Raji (cell line): ENCODE measurements around the gene HIVEP3.

Experiments
- POLR2A ChIP-seq: IDR thresholded peaks from 2 replicates; pipeline ENCODE4 v1.6.1; 2011; ENCODE audit warnings: low read depth, low read length, control low read depth; ENCODE audit not compliant: insufficient read depth

The HIVEP3 gene

DNA sequence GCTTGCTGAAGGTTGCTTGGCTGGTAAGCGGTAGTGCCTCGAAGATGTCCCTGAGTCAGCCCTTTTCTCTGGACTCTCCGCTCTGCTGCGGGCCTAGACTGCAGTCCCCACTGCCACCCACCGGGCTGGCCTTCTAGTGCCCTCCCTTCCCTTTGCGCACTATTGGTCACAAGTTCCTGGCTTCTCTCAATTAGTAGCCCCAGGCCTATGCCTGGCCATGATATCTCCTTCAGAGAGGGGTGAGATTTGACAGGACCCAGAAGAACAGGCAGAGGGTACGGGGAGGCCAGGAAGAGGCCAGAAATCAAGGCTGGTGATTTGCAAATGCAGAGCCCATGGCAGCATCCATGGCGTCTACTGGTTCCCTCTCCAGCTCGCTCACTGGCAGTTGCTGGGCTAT is 207.7 kb downstream of the HIVEP3 start:
- TF ChIP-seq POLR2A: no peak

DNA sequence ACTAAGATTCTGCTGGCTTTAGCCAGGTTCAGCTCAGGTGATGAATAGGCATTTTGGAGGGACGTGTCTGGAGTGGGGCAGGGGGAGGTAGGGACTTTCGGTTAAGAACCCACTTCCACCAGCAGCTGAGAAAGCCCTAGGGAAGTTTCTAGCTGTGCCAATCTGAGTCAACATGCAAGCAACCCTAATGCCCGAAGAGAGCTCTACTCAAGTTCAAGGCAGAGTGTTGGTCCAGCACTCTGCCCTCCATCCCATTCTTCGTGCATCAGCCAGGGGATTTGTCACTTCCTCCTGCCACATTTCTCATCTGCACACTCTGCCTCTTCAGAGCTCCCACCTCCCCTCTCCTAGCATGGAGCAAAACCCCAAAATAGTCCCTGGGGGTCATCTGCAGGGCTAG is 208.8 kb downstream of the HIVEP3 start:
- TF ChIP-seq POLR2A: no peak

DNA sequence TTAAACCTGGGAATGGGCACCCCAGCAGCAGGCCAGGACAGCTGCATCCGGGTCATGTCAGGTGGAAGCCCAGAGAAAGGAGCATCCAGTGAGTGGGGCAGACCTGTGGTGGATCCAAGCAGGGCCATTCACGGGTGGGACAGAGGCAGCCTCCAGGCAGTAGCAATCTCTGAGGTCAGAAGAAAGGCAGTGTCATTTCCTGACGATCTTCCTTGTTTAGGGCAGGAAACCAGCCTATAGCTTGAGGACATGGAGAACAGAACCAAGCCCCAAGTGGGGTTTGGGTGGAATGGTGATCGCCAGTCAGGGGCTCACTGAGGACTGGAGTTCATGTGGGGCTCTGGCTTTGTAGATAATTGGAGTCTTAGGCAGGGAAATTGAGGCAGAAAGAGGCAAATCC is 209.4 kb downstream of the HIVEP3 start:
- TF ChIP-seq POLR2A: no peak

DNA sequence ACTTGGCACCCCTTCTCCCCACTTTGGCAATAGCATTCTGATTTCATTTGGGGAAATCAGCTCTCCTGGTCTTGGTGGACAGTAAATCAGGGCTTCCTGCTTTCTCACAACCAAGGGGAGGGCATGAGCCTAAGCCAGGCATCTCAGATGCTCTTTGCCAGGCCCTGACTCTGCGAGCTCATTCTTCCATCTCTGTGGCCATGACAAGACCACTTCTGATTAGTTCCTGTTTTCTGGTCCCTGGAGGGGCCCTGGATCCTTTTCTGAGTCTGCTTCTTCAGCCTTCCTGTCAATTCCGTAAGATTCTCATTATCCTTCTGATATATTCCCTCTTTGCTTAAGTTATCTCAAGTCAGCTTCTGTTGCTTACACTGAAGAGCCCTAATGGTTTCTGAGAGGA is 210.4 kb downstream of the HIVEP3 start:
- no peak for TF ChIP-seq POLR2A

DNA sequence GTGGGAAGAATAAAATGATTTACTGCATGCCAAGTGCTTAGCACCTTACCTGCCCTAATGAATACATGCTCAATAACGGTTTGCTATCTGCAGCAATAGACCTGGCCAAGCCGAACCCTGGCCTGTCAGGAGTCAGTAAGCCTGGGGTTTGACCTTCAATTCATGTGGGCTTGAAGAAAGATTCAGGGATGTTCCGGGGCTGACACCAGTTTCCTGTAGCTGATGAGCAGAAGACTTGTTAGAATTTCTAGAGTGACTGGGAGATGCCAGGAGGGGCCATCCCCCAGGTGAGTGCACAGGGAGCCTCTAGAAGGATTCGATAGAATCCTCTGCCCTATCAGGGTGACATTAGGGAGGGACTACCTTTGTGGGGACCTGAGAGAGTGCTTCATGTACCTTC is 210.9 kb downstream of the HIVEP3 start:
- no peak for TF ChIP-seq POLR2A

DNA sequence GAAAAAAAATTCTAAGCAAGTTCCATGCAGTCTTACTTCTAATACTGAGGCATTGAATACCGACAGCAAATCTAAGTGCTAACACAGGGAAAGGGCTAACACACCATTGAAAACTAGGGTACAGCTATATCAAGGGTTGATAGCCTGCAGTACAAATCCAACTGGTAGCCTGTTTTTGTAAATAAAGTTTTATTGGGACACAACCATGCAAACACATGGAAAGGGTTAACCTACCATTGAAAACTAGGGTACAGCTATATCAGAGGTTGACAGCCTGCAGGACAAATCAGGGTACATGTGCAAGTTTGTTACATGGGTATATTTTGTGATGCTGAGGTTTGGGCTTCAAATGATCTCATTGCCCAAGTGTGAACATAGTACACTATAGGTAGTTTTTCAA is 212.9 kb downstream of the HIVEP3 start:
- TF ChIP-seq POLR2A: no peak

DNA sequence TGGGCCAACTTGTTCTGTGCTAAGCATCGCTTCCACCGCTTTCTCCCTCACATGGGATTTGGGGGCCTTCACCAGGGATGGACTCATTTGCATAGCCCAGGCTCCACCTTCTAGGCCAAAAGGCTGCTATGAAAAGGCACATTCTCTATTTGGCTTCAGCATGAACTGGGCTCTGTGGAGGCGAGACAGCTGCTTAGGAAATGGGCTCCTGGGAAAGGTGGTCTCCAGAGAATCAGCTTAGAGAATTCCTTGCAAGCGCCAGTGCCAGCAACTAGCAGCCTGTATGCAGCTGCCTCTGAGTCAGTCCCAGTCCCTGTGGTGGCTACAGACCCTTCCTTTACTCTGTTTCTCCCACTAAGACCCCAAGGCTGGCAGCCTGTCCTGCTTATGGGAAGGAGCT is 214.5 kb downstream of the HIVEP3 start:
- no peak for TF ChIP-seq POLR2A

DNA sequence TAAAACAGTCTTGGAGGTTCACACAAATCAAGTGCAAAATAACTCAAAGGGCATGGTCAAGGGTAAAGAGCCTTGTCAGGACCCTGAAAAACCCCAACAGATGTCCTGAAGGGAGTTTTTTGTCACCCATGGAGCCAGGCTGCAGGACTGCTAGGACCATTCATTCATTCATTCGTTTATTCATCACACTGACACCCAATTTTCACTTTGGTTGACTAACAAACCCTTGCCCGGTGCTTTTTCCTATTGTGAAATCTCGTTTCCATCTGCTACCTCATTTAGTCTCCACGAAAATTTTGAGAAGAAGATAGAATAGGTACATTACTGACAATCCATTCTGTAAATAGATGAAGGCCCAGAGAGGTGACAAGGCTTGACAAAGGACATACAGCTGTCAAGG is 216.0 kb downstream of the HIVEP3 start:
- TF ChIP-seq POLR2A: no peak

DNA sequence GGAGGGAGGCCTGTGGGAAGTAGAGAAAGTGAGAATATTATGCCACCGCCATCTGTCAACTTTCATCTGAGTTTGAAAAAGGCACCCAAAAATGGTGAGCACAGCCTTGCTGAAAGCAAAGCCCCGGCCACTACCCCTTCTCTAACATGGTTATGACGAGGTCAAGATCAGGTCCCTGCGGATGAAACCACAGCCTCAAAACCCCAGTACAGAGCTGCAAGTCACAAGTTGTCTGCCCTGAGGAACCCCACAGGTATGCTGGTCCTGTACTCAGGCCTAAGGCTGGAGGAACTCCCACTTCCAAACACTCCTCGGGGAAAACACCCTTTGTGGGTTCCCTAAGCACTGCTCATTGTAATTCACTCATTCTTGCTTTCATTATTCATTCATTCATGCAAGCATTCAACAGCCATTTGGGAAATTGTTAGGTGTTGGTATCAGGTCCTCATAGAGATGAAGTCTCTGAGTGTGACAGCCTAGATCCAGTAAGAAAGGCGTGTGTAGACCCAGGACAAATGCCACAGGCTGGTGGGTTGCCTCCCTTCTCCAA is 217.7 kb downstream of the HIVEP3 start:
- no peak for TF ChIP-seq POLR2A

DNA sequence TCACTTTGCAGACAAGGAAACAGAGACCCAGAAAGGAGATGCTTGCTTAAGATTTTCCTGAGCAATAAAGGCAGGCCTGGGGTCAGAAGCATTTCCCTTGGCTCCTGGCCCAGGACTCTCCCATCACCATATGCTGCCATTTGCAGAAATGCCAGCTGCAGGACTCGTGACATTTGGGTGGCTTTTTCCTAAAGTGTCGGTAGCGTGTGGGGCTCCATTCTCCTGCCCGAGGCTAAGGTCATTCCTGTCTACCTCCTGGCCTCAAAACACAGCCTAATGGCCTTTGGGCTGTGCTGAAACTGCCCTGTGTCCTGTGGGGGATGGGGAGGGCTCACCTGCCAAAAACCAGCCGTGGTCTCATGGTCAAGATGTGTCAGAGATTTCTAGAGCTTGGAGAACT is 218.1 kb downstream of the HIVEP3 start:
- TF ChIP-seq POLR2A: no peak

DNA sequence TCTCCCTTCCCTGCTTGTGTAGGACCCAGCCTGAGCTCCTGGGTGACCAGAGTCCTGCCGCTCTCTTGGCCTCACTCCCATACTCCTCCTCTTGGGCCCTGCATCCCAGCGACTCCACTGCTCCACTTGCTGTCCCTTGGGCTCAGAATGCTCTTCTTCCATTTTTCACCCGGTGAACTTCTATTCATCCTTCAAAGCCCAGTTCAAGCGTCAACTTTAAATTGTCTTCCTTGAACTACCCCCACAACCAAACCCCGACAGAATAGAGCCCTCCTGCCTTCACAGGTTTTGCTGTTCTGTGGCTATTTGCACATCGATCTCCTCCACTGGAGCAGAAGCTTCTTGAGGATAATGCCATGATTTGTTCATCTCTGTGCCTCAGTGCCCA is 218.9 kb downstream of the HIVEP3 start:
- TF ChIP-seq POLR2A: no peak

DNA sequence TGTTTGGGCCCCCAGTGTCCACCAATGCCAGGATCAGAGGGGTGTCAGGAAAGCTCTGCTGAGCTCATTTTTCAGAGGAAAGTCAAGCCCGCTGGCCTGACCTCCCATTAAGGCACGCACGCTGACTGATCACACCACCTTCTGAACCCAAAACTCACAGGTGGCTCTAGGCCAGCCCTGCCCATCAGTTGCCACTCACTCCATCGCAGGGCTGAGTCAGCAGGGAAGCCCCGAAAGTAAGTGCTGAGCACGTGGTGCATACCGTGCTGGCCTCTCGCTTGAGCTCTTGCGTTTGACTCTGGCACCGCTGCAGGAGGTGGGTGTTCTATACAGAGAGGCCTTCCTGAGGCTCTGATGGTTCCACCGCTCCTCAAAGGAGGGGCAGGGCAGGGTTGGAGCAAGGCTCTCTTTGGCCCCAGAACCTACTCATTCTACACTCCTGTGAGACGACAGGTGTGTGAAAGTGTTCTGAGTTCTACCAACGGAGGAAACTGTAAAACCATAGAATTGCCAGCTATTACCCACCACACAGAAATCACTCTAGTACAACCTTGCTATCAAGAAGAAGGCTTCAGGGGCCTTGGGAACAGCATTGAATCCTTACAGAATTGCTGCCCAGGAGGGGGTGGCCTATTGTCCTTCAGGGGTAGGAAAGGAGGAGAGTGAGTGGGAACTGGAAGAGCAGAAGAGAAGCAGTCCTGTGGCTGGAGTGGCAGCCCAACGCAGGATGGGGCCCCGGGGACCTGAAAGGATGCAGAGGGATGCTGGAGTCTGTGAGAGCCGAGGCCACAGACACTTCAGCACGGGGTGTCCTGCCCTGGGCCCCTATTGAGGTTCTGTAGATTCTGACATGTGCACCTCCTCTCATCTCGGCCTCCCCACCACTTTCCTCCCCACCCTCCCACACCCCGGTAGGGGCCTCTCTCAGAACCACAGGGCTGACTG is 219.5 kb downstream of the HIVEP3 start:
- no peak for TF ChIP-seq POLR2A

DNA sequence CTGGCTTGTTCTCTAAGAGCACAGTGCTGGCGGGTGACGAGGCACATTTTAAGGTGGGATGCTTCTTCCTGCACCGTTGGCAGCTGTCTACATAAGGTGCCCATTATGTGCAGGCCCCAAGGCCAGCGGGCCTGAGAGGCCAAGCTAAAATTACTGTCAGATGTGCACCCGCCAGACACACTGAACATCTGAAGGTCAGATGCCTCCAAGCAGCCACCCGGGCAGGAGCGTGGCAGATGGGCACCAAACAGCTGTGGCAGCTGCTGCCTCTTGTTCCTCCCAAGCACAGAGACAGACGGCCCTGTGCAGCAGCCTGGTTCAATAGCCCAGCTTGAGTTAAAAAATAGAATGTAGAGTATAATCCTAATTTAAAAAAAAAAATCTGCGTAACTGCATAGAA is 222.3 kb downstream of the HIVEP3 start:
- TF ChIP-seq POLR2A: no peak

DNA sequence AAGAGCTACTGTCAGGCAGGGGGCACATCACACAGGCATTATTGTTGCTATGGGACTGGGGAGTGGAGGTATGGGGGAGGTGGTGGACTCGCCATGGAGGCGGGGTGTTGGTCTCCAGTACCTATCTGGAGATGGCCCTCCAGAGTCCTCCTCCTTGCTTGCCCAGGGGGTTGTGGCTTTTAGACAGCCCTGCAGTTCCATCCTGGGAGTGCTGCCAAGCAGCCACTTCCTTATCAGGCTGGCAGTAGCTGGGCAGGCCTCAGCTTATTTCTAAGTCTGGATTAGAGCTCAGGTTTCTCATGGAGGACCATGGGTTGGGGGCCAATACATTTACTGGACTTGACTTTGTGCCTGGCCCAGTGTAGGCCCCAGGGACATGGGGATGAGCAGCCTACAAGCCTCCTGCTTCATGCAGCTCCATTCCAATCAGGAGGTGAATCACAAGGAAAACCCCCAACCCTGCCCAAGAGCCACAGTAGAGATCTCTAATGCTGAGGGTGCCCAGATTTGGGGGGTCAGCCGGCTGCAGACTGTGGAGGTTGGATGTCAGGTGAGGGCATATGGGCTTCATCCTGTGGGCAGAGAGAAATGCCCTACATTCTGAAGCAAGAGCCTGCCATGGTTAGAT is 223.5 kb downstream of the HIVEP3 start:
- no peak for TF ChIP-seq POLR2A

DNA sequence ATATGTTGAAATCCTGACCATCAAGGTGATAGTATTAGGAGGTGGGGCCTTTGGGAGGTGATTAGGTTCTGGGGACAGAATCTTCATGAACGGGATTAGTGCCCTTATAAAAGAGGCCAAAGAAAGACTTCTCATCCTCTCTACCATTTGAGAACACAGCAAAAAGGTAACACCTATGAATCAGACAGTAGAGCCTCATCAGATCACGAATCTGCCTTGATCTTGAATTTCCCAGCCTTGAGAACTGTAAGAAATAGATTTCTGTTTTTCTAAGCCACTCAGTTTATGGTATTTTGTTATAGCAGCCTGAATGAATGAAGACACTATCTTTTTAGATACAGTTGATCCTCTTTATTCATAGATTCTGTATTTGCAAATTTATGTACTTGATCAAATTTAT is 227.3 kb downstream of the HIVEP3 start:
- TF ChIP-seq POLR2A: no peak

DNA sequence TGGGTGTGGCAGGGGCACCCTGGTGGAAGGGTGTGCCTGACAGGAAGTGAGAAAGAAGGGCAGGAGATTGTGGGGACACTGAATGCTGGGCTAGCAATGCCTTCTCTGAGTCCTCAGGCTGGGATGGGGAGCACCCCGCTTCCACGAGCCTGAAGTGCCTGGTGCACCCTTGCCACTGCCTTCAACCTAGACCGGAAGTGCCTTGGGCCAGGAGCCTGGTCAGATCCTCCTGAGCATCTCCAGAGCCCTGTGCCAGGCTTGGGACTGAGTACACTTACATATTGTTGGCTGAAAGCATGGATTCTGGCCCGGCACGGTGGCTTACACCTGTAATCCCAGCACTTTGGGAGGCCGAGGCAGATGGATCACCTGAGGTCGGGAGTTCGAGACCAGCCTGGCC is 228.4 kb downstream of the HIVEP3 start:
- TF ChIP-seq POLR2A: no peak

DNA sequence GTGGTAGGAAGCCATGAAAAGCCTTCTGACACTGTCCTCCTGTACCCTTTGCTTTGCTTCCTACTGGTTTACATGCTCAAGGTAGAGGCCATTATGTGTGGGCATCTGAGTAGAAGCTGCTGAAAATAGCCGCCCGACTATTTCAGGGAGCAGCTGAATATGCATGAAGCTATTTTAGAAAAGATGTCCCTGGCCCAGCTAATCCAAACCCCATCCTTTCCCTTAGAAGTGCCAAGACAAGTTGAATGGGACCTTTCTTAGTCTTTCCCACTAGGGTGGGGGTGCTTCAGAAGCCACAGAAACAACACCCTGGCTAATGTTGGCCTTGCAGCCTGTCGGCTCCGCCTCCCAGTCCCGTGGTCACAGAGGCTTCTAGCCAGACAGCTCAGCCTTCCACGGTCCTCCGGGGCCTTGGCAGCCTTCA is 229.2 kb downstream of the HIVEP3 start:
- TF ChIP-seq POLR2A: no peak

DNA sequence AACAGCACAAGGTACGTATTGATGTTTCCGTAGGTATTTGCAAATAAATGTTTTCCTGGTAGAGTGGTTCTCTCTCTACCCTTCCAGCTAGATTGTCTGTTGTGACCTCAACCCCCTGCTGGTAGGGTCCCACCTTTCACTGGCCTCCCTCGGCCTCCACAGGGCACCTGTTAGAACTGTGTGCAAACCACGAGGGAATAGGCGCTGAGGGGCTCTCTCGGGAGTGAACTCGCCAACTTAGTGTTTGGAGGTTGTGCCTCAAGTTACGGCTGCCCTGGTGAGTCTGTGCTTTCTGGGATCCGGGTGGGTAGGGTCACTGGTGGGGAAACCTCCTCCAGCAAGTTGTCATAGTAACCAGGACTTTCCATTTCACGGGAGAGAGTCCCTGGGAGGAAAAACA is 229.6 kb downstream of the HIVEP3 start:
- no peak for TF ChIP-seq POLR2A
